Esophagus muscularis mucosa (tissue), 4 donors: ENCODE measurements around the gene PRELID3B.

Source experiments
- CTCF ChIP-seq, 3 experiments: fragments of 200-600 bp in 2 of 3; fragments of 450-650 bp in 1 of 3; sonication (generic) in 2 of 3; IDR thresholded peaks; one replicate each; pipeline ENCODE4 v1.5.1; 2017 to 2019; ENCODE audit warnings: antibody characterized with exemption in 3 of 3, mild to moderate bottlenecking in 2 of 3, moderate library complexity in 1 of 3
- EP300 ChIP-seq: sonication (generic); formaldehyde crosslinking; IDR thresholded peaks from one replicate; pipeline ENCODE4 v1.6.1; 2017; ENCODE audit warnings: antibody characterized with exemption
- POLR2A ChIP-seq: fragments of 450-650 bp; IDR thresholded peaks from one replicate; pipeline ENCODE4 v1.6.1; 2017; ENCODE audit warnings: antibody characterized with exemption, moderate library complexity, mild to moderate bottlenecking, low read depth
- POLR2AphosphoS5 ChIP-seq, 2 donors: sonication (generic); formaldehyde crosslinking; IDR thresholded peaks; one replicate each; pipeline ENCODE4 v1.6.1; 2017; ENCODE audit warnings: antibody characterized with exemption in 2 of 2

- TF ChIP-seq EP300 (no peak), CTCF (IDR thresholded peaks at IDR 0.05) (no peak), POLR2AphosphoS5 (IDR thresholded peaks at IDR 0.05) (no peak), POLR2A (no peak)
Measured at GRCh38 chr20:59013031-59013951, 29.3 kb downstream of the PRELID3B start.
